Subcutaneous abdominal adipose tissue (tissue), 5 donors: ENCODE results near the gene CDH12.
"Not testable (repeated sequence)": the region's sequence is repeated elsewhere in the genome, so short reads cannot be mapped to it uniquely, and the experiment has no call there.

Experiments used
- H3K27ac ChIP-seq: one replicate; pipeline ENCODE4 v1.7.0; 2013; ENCODE audit warnings: low read depth, mild to moderate bottlenecking, inconsistent platforms, low read length, moderate library complexity
- H3K27me3 ChIP-seq, 5 donors: one replicate each; pipeline ENCODE4 v1.7.0; 2013; ENCODE audit warnings: low read length in 5 of 5, inconsistent platforms in 1 of 5; ENCODE audit not compliant: control insufficient read depth in 5 of 5, insufficient read depth in 4 of 5
- H3K36me3 ChIP-seq, 5 donors: one replicate each; pipeline ENCODE4 v1.7.0; 2013; ENCODE audit warnings: low read length in 5 of 5; ENCODE audit not compliant: control insufficient read depth in 5 of 5, insufficient read depth in 5 of 5
- H3K4me1 ChIP-seq, 5 donors: one replicate each; pipeline ENCODE4 v1.7.0; 2013; ENCODE audit warnings: low read length in 5 of 5, mild to moderate bottlenecking in 3 of 5, moderate library complexity in 1 of 5; ENCODE audit not compliant: control insufficient read depth in 5 of 5, insufficient read depth in 5 of 5
- H3K4me3 ChIP-seq, 5 donors: one replicate each; pipeline ENCODE4 v1.7.0; 2013; ENCODE audit warnings: low read length in 5 of 5, low read depth in 1 of 5
- H3K9ac ChIP-seq, 5 donors: one replicate each; pipeline ENCODE4 v1.7.0; 2013; ENCODE audit warnings: low read length in 5 of 5, mild to moderate bottlenecking in 4 of 5, moderate library complexity in 3 of 5
- H3K9me3 ChIP-seq, 5 donors: one replicate each; pipeline ENCODE4 v1.7.0; 2013; ENCODE audit warnings: low read length in 5 of 5; ENCODE audit not compliant: control insufficient read depth in 5 of 5
- donor health status: healthy.
- donor health status: healthy.
- donor health status: healthy.
- donor health status: healthy.
- donor health status: healthy.

Gene CDH12

DNA sequence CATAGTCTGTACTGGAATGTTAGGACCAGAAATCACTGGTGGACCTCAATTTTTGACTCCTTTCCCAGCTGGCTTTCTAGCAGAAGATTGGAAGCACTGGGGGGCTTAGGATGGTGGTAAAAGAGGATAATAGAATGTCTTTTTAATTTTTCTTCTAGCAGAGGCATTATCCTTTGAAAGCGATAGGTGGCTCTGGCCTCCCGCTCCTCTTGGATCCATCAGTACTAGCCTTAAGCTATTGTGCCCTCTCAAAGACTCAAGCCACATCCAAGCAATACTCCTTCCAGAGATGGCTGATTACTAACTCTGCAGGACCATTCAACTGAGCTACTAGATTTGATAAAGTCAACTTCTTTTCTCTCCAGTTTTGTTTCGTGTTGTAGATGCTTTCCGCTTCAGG, 610.6 kb downstream of the CDH12 start:
- no peaks in the 10 kb centered on the region for H3K36me3 ChIP-seq
- no peak overlapping the region for H3K4me3 ChIP-seq
- no peak overlapping the region for H3K9ac ChIP-seq
- H3K9me3 ChIP-seq: no peaks in the 10 kb centered on the region
- H3K27me3 ChIP-seq: no peaks in the 10 kb centered on the region
- H3K4me1 ChIP-seq: no peaks in the 10 kb centered on the region
- H3K27ac ChIP-seq: no peak overlapping the region

DNA sequence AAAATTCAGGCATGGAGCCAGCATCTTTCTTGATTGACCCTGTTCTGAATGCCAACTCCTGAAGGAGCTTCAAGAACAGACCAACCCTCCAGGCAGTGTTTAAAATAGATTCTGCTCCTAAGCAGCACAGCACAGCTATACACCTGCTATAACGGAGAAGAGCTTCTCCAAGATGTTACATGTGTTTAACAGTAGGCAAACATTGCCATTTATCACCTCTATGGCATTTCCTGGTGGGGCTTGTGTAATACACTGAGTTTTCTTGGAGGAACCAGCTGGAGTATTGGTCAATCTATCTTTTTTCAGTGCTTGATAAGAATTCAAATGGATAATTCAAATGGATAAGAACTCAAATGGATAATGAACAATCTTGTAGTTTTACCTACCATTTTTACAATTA, 615.1 kb downstream of the CDH12 start:
- Histone ChIP-seq H3K4me3 (no peak overlapping the region), H3K27ac (no peak overlapping the region), H3K9me3 (no peaks in the 10 kb centered on the region), H3K27me3 (no peaks in the 10 kb centered on the region), H3K4me1 (no peaks in the 10 kb centered on the region), H3K36me3 (no peaks in the 10 kb centered on the region), H3K9ac (no peak overlapping the region)

DNA sequence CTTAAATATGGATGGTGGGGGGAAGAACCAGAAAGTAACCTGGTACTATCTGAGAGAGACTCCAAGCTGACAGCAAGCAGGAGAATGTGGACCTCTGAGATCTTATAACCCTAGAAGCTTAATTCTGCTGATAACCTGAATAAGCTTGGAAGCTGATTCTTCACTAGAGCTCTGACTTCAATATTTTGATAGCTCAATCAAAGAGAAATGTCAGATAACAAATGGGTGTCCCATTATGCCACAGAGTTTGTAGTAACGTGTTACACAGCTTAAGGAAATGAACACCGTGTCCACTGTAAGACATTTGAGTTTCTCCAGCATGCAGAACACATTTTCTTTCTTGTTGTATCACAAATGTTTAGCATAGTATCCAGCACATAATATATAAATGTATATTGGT, 626.7 kb downstream of the CDH12 start:
- Histone ChIP-seq H3K27me3 (no peaks in the 10 kb centered on the region), H3K9me3 (no peaks in the 10 kb centered on the region), H3K27ac (no peak overlapping the region), H3K4me1 (no peaks in the 10 kb centered on the region), H3K4me3 (no peak overlapping the region), H3K9ac (no peak overlapping the region), H3K36me3 (no peaks in the 10 kb centered on the region)

- Histone ChIP-seq H3K4me3 (no peak overlapping the region), H3K9ac (no peak overlapping the region), H3K36me3 (no peaks in the 10 kb centered on the region), H3K4me1 (no peaks in the 10 kb centered on the region), H3K27me3 (no peaks in the 10 kb centered on the region), H3K9me3 (no peaks in the 10 kb centered on the region), H3K27ac (no peak overlapping the region)
These were observed 630.1 kb downstream of the CDH12 start for GRCh38 chr5:22223079-22223478.

- not testable (repeated sequence) for H3K4me3 ChIP-seq, H3K27ac ChIP-seq, H3K27me3 ChIP-seq, H3K36me3 ChIP-seq, H3K9ac ChIP-seq, H3K4me1 ChIP-seq, H3K9me3 ChIP-seq
These were observed 639.2 kb downstream of the CDH12 start for GRCh38 chr5:22213703-22214495.

- not testable (repeated sequence) for H3K9me3 ChIP-seq, H3K27me3 ChIP-seq, H3K9ac ChIP-seq, H3K36me3 ChIP-seq, H3K4me3 ChIP-seq, H3K4me1 ChIP-seq, H3K27ac ChIP-seq
These were observed 640.7 kb downstream of the CDH12 start for GRCh38 chr5:22212254-22212991.

DNA sequence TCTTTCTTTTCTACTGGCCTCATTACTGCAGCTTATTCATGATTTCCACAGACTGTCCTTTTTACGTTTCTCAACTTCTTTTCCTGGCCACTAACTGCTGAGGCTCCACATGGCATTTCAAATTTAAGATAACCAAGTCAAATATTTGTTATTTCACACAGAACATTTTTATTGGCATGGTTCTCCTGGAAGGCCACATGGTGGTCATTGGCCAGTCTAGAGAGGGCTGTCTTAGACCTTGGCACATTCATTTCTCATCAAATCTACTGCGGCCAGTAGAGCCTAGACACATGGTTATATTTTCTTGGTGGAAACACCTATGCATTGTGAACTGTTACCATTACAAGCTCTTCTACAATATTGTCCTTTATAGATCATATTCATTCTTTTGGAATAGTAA, 644.7 kb downstream of the CDH12 start:
- not testable (repeated sequence) for H3K36me3 ChIP-seq, H3K27me3 ChIP-seq, H3K9ac ChIP-seq, H3K27ac ChIP-seq, H3K4me3 ChIP-seq, H3K9me3 ChIP-seq, H3K4me1 ChIP-seq

DNA sequence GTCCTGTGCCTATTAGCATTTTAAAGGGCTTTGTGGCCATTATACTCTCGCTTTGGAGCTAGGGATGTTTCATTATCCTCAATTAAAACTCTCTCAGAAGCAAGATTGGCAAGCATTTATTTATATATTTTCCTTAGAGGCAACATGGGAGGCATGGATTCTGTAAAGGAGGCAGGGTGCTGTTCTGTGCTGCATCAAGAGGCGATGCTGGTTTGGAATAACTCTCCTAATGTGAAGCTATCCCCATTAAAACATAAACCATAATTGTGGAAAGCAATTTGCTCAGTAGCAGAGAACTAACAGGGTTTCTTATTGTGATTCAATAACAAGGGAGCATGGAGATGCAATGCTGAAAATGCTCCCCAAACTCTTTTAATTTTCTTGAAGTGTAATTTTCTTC, 664.5 kb downstream of the CDH12 start:
- H3K4me1 ChIP-seq, H3K27me3 ChIP-seq: not testable (repeated sequence)

GRCh38 chr5:22187632-22188228, 665.4 kb downstream of the CDH12 start:
- not testable (repeated sequence) for H3K9me3 ChIP-seq, H3K36me3 ChIP-seq, H3K27ac ChIP-seq, H3K4me3 ChIP-seq, H3K27me3 ChIP-seq, H3K9ac ChIP-seq, H3K4me1 ChIP-seq

More for the DNA sequence above, 664.5 kb downstream of the CDH12 start:
- not testable (repeated sequence) for H3K4me3 ChIP-seq, H3K36me3 ChIP-seq, H3K27ac ChIP-seq, H3K9ac ChIP-seq, H3K9me3 ChIP-seq

DNA sequence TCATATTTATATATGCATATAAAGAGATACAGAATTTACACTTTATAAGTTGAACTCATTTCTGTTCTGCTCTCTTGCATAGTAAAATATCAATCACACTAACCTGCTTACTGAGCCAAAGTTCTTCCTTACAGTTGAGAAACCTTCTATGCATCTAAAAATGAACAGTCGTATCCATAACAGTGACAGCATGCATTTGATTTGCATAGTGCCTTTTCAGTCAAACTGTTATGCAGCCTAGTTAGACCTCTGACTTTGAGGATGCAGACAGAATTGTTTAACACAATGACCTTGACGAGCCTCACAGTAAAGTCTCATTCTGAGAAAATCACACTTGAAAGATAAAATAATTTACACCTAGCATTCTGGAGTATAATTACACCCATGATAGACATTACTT, 683.9 kb downstream of the CDH12 start:
- H3K27me3 ChIP-seq, H3K9ac ChIP-seq, H3K27ac ChIP-seq, H3K4me3 ChIP-seq, H3K4me1 ChIP-seq, H3K36me3 ChIP-seq, H3K9me3 ChIP-seq: not testable (repeated sequence)
